ENCODE data around the gene TIMM10. TPM values are rescaled to one million over a fixed set of nuclear protein-coding genes. Genes with fewer than 3 reads are reported as not detected.

The TIMM10 gene
- total and polyA plus RNA-seq, 8 donors = 21.7 to 41.0 (median 33.6) TPM

- H3K27ac ChIP-seq = no peak overlapping the region
- no peaks in the 10 kb centered on the region for H3K27me3 ChIP-seq
- no peak for TF ChIP-seq CTCF (IDR thresholded peaks at IDR 0.05)
- DNase-seq (no peak), ATAC-seq (no peak)
- H3K4me3 ChIP-seq = no peak overlapping the region
- intact Hi-C loops (cut with DNase I) = no loop called here
- H3K36me3 ChIP-seq = peaks cover 0 to 59% of the 10 kb centered on the region in 2 donors
- H3K9me3 ChIP-seq = no peaks in the 10 kb centered on the region
- peaks cover under 1 to 34% of the 10 kb centered on the region in 2 donors for H3K4me1 ChIP-seq
Observed at GRCh38 chr11:57560146-57560545, 29.6 kb upstream of the TIMM10 start.

GRCh38 chr11:57556041-57556440, 25.5 kb upstream of the TIMM10 start:
- Histone ChIP-seq H3K36me3 (peaks cover 0 to 94% of the 10 kb centered on the region in 2 donors), H3K4me3 (no peak overlapping the region), H3K4me1 (peaks cover 0 to 3% of the 10 kb centered on the region in 2 donors), H3K27me3 (no peaks in the 10 kb centered on the region), H3K9me3 (no peaks in the 10 kb centered on the region), H3K27ac (no peak overlapping the region)
- ATAC-seq (no peak), DNase-seq (no peak)
- intact Hi-C loops (cut with DNase I) = no loop called here
- no peak for TF ChIP-seq CTCF (IDR thresholded peaks at IDR 0.05)

- intact Hi-C loops (cut with DNase I) = no loop called here
- no peak overlapping the region for H3K27ac ChIP-seq
- H3K9me3 ChIP-seq = no peaks in the 10 kb centered on the region
- peaks cover 0 to 100% of the 10 kb centered on the region in 2 donors for H3K36me3 ChIP-seq
- ATAC-seq (no peak), DNase-seq (no peak)
- H3K4me1 ChIP-seq = no peaks in the 10 kb centered on the region
- H3K4me3 ChIP-seq = no peak overlapping the region
- no peaks in the 10 kb centered on the region for H3K27me3 ChIP-seq
- no peak for TF ChIP-seq CTCF (IDR thresholded peaks at IDR 0.05)
Observed at GRCh38 chr11:57555393-57555792, 24.8 kb upstream of the TIMM10 start.

- Histone ChIP-seq H3K4me3 (no peak overlapping the region), H3K27me3 (no peaks in the 10 kb centered on the region), H3K27ac (no peak overlapping the region), H3K9me3 (no peaks in the 10 kb centered on the region), H3K4me1 (peaks cover 0 to 3% of the 10 kb centered on the region in 2 donors), H3K36me3 (peaks cover 0 to 100% of the 10 kb centered on the region in 2 donors)
- DNase-seq (no peak), ATAC-seq (no peak)
- no peak for TF ChIP-seq CTCF (IDR thresholded peaks at IDR 0.05)
- intact Hi-C loops (cut with DNase I) = no loop called here
Observed at GRCh38 chr11:57552479-57552878, 21.9 kb upstream of the TIMM10 start.

GRCh38 chr11:57551941-57552340, 21.4 kb upstream of the TIMM10 start:
- no peak for TF ChIP-seq CTCF (IDR thresholded peaks at IDR 0.05)
- H3K27me3 ChIP-seq = no peaks in the 10 kb centered on the region
- no peak for DNase-seq
- no peak for ATAC-seq
- H3K4me3 ChIP-seq = no peak overlapping the region
- intact Hi-C loops (cut with DNase I) = no loop called here
- no peak overlapping the region for H3K27ac ChIP-seq
- H3K4me1 ChIP-seq = peaks cover 0 to 5% of the 10 kb centered on the region in 2 donors
- peaks cover 0 to 100% of the 10 kb centered on the region in 2 donors for H3K36me3 ChIP-seq
- H3K9me3 ChIP-seq = no peaks in the 10 kb centered on the region
